Kidney (tissue), 14 donors: ENCODE results near the gene TMEM120B. TPM values are rescaled to one million over a fixed set of nuclear protein-coding genes. Genes with fewer than 3 reads are reported as not detected.

Source experiments
- DNase-seq, 5 donors: peaks; one replicate each; pipeline ENCODE4 v3.0.0-alpha.2; 2013 to 2020
- FAIRE-seq: peaks from 2 replicates; lab custom pipeline; 2012; peaks lifted over from hg19 to GRCh38; lab: Jason Lieb, UNC
- H3K27ac ChIP-seq, 2 donors: one replicate each; pipeline ENCODE4 v1.7.0; 2013; ENCODE audit warnings: low read depth in 2 of 2, low read length in 2 of 2, inconsistent platforms in 1 of 2
- H3K27me3 ChIP-seq: one replicate; pipeline ENCODE4 v1.7.1; 2013; ENCODE audit warnings: low read length, inconsistent platforms; ENCODE audit not compliant: control insufficient read depth, insufficient read depth
- H3K36me3 ChIP-seq, 3 donors: one replicate each; pipeline versions ENCODE4 v1.7.0 to v1.7.1; 2013; ENCODE audit warnings: low read length in 3 of 3, control low read depth in 1 of 3, inconsistent platforms in 1 of 3; ENCODE audit not compliant: insufficient read depth in 3 of 3, control insufficient read depth in 2 of 3
- H3K4me1 ChIP-seq, 3 donors: one replicate each; pipeline versions ENCODE4 v1.7.0 to v1.7.1; 2013; ENCODE audit warnings: low read length in 3 of 3, inconsistent platforms in 1 of 3, low read depth in 1 of 3; ENCODE audit not compliant: control insufficient read depth in 2 of 3, insufficient read depth in 2 of 3
- H3K4me3 ChIP-seq, 3 donors: one replicate each; pipeline versions ENCODE4 v1.7.0 to v1.8.1; 2013; ENCODE audit warnings: low read length in 3 of 3, control low read depth in 1 of 3, inconsistent platforms in 1 of 3
- H3K9ac ChIP-seq, 3 donors: one replicate each; pipeline versions ENCODE4 v1.7.0 to v1.7.1; 2013; ENCODE audit warnings: low read length in 3 of 3, control low read depth in 1 of 3, inconsistent platforms in 1 of 3
- H3K9me3 ChIP-seq, 3 donors: one replicate each; pipeline versions ENCODE4 v1.7.0 to v1.7.1; 2013; ENCODE audit warnings: low read length in 3 of 3, control low read depth in 1 of 3, inconsistent platforms in 1 of 3; ENCODE audit not compliant: control insufficient read depth in 2 of 3, insufficient read depth in 1 of 3
- intact Hi-C: fragments of 100-400 bp; cut with DNase I; formaldehyde crosslinking; loops from one replicate; pipeline ENCODE4 v1.11.1; 2022
- polyA plus RNA-seq: library from polyadenylated mRNA; stranded (reverse); fragments of 350-450 nt; fragmentation: Illumina TruSeq; extraction: RNeasy Lipid Tissue Mini Kit (QIAGEN cat#74804); gene quantifications from one replicate; pipeline ENCODE4 v1.2.3, GENCODE V29; 2014; ENCODE audit warnings: low read depth, low replicate concordance; ENCODE audit not compliant: insufficient read depth
- total RNA-seq: library from RNA; stranded (reverse); fragmentation: NEBNext Ultra II Directional; extraction: Animal tissue kit (Norgen Biotek cat#: 25700); gene quantifications from one replicate; pipeline ENCODE4 v1.2.1, GENCODE V29; 2021
- TF ChIP-seq, protein P1 (sequence below): IDR thresholded peaks from 3 replicates; pipeline ENCODE4 v1.5.1; 2012; ENCODE audit warnings: mild to moderate bottlenecking, moderate library complexity, borderline replicate concordance; ENCODE audit not compliant: insufficient read depth; ENCODE audit errors: extremely low read depth
- donor health status: control.
- donor health status: control.
- donor health status: control.
- donor health status: control.
- donor health status: control.
- donor health status: DM: yes; HTN: yes; CAD: no.
- donor health status: Normal renal cell carcinoma (clear cell type).

TMEM120B gene
- total and polyA plus RNA-seq, 2 donors from 2014 or later, result 9.0 to 14.2 TPM

DNA sequence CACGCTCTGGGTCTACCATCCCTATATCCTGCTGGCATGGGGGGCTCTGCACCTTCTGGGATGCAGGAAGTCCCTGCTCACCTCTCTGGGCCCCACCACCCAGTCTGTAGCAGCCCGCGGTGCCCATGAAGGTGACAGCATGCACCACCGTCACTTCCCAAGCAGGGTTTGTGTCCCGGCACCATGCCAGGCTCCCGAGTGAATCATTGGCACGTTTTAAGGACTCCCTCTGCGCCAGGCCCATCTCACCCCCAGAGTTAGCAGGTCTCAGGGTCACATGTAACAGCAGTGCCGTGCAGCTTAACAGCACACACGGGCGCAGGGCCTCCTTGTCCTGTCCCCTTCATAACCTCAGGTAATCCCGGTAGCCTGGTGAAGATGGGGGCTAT, 111.2 kb downstream of the TMEM120B start:
- no peaks in the 10 kb centered on the region for H3K9me3 ChIP-seq
- no peaks in the 10 kb centered on the region for H3K27me3 ChIP-seq
- H3K4me3 ChIP-seq, result no peak overlapping the region
- DNase-seq (peak in 1 of 5 donors; percentile 48), FAIRE-seq (no peak)
- intact Hi-C loops, result no loop called here
- no peak overlapping the region for H3K9ac ChIP-seq
- peaks cover 6 to 48% (median 35%) of the 10 kb centered on the region in 3 donors for H3K36me3 ChIP-seq
- TF ChIP-seq, protein P1, sequence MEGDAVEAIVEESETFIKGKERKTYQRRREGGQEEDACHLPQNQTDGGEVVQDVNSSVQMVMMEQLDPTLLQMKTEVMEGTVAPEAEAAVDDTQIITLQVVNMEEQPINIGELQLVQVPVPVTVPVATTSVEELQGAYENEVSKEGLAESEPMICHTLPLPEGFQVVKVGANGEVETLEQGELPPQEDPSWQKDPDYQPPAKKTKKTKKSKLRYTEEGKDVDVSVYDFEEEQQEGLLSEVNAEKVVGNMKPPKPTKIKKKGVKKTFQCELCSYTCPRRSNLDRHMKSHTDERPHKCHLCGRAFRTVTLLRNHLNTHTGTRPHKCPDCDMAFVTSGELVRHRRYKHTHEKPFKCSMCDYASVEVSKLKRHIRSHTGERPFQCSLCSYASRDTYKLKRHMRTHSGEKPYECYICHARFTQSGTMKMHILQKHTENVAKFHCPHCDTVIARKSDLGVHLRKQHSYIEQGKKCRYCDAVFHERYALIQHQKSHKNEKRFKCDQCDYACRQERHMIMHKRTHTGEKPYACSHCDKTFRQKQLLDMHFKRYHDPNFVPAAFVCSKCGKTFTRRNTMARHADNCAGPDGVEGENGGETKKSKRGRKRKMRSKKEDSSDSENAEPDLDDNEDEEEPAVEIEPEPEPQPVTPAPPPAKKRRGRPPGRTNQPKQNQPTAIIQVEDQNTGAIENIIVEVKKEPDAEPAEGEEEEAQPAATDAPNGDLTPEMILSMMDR, result no peak
- no peak overlapping the region for H3K27ac ChIP-seq
- no peaks in the 10 kb centered on the region for H3K4me1 ChIP-seq

- TF ChIP-seq, protein P1, result no peak
- H3K27me3 ChIP-seq, result no peaks in the 10 kb centered on the region
- H3K9me3 ChIP-seq, result no peaks in the 10 kb centered on the region
- no peak overlapping the region for H3K9ac ChIP-seq
- intact Hi-C loops, result no loop called here
- peak in 1 of 5 donors; percentile 77 for DNase-seq
- no peak overlapping the region for H3K4me3 ChIP-seq
- peaks cover 6 to 39% (median 27%) of the 10 kb centered on the region in 3 donors for H3K36me3 ChIP-seq
- no peak overlapping the region for H3K27ac ChIP-seq
- no peak for FAIRE-seq
- H3K4me1 ChIP-seq, result peaks cover 0 to 2% (median 0%) of the 10 kb centered on the region in 3 donors
Measured at GRCh38 chr12:121825041-121825523, 112.5 kb downstream of the TMEM120B start.

GRCh38 chr12:121826318-121827150, 114.0 kb downstream of the TMEM120B start:
- Histone ChIP-seq H3K4me1 (peaks cover 0 to 2% (median 0%) of the 10 kb centered on the region in 3 donors), H3K9me3 (no peaks in the 10 kb centered on the region), H3K27me3 (no peaks in the 10 kb centered on the region), H3K27ac (no peak overlapping the region), H3K36me3 (peaks cover 4 to 37% (median 25%) of the 10 kb centered on the region in 3 donors), H3K4me3 (no peak overlapping the region), H3K9ac (no peak overlapping the region)
- FAIRE-seq (no peak), DNase-seq (peak in 1 of 5 donors; percentile 61)
- TF ChIP-seq, protein P1, result no peak
- intact Hi-C loops, result no loop called here
